Measurements from ENCODE around the gene PTPN14.
"Not testable (repeated sequence)": the region's sequence is repeated elsewhere in the genome, so short reads cannot be mapped to it uniquely, and the experiment has no call there.

GRCh38 chr1:214394569-214394968, 156.8 kb downstream of the PTPN14 start:
- TF ChIP-seq CTCF (conservative IDR thresholded peaks at IDR 0.05; ENCODE audit: low read depth in 2 of 2); POLR2AphosphoS5 (IDR thresholded peaks at IDR 0.05; ENCODE audit: low read depth); EZH2phosphoT487 (IDR thresholded peaks at IDR 0.05; ENCODE audit: unreplicated experiment); CREB1 (CRISPR knock-in tag; IDR thresholded peaks at IDR 0.05; ENCODE audit: low read depth); EZH2 (IDR thresholded peaks at IDR 0.05; ENCODE audit: low read depth, unreplicated experiment); REST (IDR thresholded peaks at IDR 0.05; ENCODE audit: unreplicated experiment); STAT1 (IDR thresholded peaks at IDR 0.05; ENCODE audit: unreplicated experiment); ZNF331 (CRISPR knock-in tag; IDR thresholded peaks at IDR 0.05; ENCODE audit: low read depth); JUNB (IDR thresholded peaks at IDR 0.05; ENCODE audit: unreplicated experiment): not testable (repeated sequence)

All from GM23338 (cell line).